Stimulated activated CD8-positive, alpha-beta memory T cell treated with anti-CD3 and anti-CD28 coated beads, Interleukin-12 subunit alpha, Interleukin-12 subunit beta, amount 100 ng/mL, for 4 hours (primary cell): ENCODE data around the gene WNT10A.
"Not testable (repeated sequence)": the region's sequence is repeated elsewhere in the genome, so short reads cannot be mapped to it uniquely, and the experiment has no call there.

Source experiments
- DNase-seq: peaks from one replicate; pipeline ENCODE4 v3.0.0-alpha.2; 2020; ENCODE audit warnings: low read depth

The WNT10A gene

DNA sequence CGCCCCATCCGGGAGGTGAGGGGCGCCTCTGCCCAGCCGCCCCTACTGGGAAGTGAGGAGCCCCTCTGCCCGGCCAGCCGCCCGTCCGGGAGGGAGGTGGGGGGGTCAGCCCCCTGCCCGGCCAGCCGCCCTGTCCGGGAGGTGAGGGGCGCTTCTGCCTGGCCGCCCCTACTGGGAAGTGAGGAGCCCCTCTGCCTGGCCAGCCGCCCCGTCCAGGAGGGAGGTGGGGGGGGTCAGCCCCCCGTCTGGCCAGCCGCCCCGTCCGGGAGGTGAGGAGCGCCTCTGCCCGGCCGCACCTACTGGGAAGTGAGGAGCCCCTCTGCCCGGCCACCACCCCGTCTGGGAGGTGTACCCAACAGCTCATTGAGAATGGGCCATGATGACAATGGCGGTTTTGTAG, 51.1 kb downstream of the WNT10A start:
- DNase-seq: not testable (repeated sequence)
